HG02884 (cell line): ENCODE data around the gene CTU2.

Experiments used
- ATAC-seq: cut with Tn5 transposase; IDR thresholded peaks from one replicate; pipeline ENCODE4 v1.9.1; 2021; ENCODE audit warnings: mild to moderate bottlenecking, moderate library complexity; ENCODE audit not compliant: unreplicated experiment

The CTU2 gene

DNA sequence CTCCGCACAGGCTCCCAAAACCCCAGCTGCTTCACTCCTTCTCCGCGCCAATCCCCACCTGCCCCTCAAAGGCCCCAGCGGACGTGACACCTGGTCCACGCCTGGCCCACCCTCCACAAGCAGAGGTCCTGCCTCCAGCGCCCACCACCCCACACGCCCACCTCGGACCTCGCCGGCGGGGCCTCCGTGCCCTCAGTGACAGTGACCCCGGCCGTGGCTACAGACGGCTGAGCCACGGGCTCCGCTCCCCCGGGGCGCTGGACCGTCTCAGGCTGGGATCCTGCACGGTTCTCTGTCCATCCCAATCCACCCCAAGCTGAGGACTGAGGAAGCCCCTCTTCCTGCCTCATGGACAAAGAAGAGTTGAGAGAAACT is 53.7 kb downstream of the CTU2 start:
- ATAC-seq, result no peak

- no peak for ATAC-seq
These were observed 54.3 kb downstream of the CTU2 start for GRCh38 chr16:88760424-88761142.

GRCh38 chr16:88761143-88761534 is 54.8 kb downstream of the CTU2 start:
- no peak for ATAC-seq

DNA sequence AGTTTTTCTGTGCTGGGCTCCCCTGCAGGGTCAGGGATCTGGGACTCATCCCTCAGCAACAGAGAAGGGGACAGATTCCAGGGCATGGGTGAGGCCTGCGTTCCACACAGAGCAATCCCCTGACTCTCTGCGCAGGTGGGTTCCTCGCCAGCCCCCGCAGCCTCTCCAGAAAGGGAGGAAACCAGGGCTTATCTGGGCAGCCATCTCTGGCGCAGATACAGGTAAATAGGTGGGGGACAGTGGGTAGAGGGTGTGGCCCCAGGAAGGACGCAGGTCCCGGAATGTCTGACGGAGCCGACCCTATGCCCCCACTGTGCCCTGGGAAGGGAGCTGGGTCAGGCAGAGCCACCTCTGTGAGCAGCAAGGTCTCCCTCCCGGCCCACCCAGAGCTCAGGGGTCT is 55.5 kb downstream of the CTU2 start:
- ATAC-seq, result no peak

DNA sequence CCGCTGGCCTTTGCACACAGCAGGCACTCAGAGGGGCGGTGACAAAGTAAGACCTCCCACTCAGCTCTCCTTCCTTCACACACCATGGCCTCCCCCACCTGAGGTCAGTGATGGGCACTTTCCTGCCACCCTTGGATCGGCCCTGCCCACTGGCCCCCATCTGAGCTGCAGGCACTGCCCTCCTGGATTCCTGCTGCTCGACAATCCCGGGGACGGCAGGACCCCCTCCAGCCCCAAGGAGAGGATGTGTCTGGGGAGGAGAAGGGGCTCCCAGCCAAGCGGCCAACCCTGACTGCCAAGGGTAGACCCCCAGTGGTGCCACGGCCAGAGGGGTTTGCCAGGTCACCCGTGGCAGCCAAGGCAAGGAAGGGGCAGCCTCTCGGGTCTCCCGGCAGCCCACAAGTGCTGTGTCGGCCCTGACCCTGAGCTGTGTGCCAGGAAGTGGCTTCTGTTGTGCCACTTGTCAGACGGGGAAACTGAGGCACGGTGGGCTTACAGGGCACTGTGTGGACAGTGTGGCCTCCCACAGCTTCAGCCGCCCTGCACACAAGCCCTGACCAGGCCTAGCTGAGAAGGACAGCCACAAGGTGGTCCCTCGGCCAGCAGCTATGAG is 56.1 kb downstream of the CTU2 start:
- no peak for ATAC-seq

DNA sequence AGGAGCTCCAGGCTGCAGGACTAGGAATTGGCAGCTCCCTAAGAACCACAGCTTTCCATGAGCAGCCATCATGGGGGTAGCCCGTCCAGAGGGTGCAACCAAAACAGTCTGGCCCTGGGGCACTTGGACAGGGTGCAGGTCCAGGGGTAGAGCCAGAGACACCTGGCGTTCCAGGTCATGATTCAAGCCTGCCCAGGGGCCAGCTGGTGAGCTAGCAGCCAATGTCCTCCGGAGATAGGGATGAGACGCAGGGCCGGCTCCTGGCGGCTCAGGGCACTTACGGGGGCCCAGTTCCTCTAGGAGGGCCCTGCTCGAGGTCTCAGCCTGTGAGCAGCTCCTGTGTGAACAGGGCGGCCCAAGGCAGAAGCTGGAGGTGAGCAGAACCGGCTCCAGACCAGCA is 56.6 kb downstream of the CTU2 start:
- ATAC-seq, result no peak

DNA sequence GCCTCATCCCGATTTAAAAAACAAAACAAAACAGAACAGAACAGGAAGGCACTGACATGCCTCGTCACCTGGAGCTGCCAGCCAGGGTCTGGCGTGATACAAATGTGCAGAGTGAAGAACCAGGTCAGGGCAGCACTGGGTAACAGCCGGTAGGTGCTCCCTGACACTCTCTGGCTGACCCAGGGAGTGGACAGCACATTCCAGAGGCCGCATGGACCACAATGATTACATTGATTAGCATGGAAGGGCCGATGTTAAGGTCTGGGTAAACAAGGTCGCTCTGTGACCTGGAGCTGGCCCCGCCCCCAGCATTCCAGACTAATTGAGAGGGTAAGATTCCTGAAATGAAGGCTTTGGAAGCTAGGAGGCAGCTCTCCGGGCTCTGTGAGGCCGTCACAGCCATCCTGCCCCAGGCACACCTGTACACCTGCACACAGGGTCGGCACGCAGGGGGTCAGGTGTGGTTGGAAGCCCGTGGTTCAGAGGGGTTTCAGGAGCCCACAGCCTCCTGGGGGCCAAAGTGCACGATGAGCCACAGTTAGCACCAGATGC is 57.3 kb downstream of the CTU2 start:
- ATAC-seq, result no peak

- ATAC-seq, result no peak
These were observed 57.8 kb downstream of the CTU2 start for GRCh38 chr16:88764080-88764479.

GRCh38 chr16:88764913-88765349 is 58.6 kb downstream of the CTU2 start:
- ATAC-seq, result no peak
